SK-N-SH (cell line): ENCODE results near the gene OR5B17.

Source experiments
- CTCF ChIP-seq: fragments of 200-600 bp; sonication (generic); IDR thresholded peaks from 2 replicates; pipeline ENCODE4 v1.6.1; 2017; ENCODE audit warnings: antibody characterized with exemption, mild to moderate bottlenecking, moderate library complexity
- EP300 ChIP-seq, 2 experiments: IDR thresholded peaks; 2 replicates each; pipeline versions ENCODE4 v1.4.0 to v1.6.1; 2012; ENCODE audit warnings: borderline replicate concordance in 1 of 2, low read depth in 1 of 2, low read length in 1 of 2
- FOXM1 ChIP-seq: IDR thresholded peaks from 2 replicates; pipeline ENCODE4 v1.4.0; 2012; ENCODE audit warnings: low read depth, mild to moderate bottlenecking
- GABPA ChIP-seq: IDR thresholded peaks from 2 replicates; pipeline ENCODE4 v1.4.0; 2012; ENCODE audit warnings: low read depth, mild to moderate bottlenecking
- POLR2AphosphoS5 ChIP-seq: IDR thresholded peaks from 2 replicates; pipeline ENCODE4 v1.6.1; 2012; ENCODE audit warnings: low read depth, low read length
- RAD21 ChIP-seq: IDR thresholded peaks from 2 replicates; pipeline ENCODE4 v1.6.1; 2012; ENCODE audit warnings: mild to moderate bottlenecking, low read length
- SMC3 ChIP-seq: IDR thresholded peaks from 2 replicates; pipeline ENCODE4 v1.6.1; 2012; ENCODE audit warnings: low read depth, low read length, improper control_type of control experiment
- TAF1 ChIP-seq: IDR thresholded peaks from 2 replicates; pipeline ENCODE4 v1.6.1; 2012; ENCODE audit warnings: low read depth, mild to moderate bottlenecking, low read length, moderate library complexity, borderline replicate concordance
- ZBTB33 ChIP-seq: IDR thresholded peaks from 2 replicates; pipeline ENCODE4 v1.4.0; 2012; ENCODE audit warnings: low read depth, borderline replicate concordance

GRCh38 chr11:58345204-58345603 is 13.7 kb downstream of the OR5B17 start:
- no peak for TF ChIP-seq EP300 (IDR thresholded peaks at IDR 0.05; ENCODE audit: borderline replicate concordance in 1 of 2, low read depth in 1 of 2, low read length in 1 of 2)
- no peak for TF ChIP-seq TAF1
- no peak for TF ChIP-seq CTCF
- no peak for TF ChIP-seq SMC3
- no peak for TF ChIP-seq RAD21
- TF ChIP-seq GABPA = no peak
- no peak for TF ChIP-seq POLR2AphosphoS5
- TF ChIP-seq FOXM1 = no peak
- TF ChIP-seq ZBTB33 = no peak
